ENCODE results near the gene INPP4B.

GRCh38 chr4:142778900-142779299, 67.2 kb downstream of the INPP4B start:
- TF ChIP-seq POLR2A (IDR thresholded peaks at IDR 0.05): no peak
- TF ChIP-seq, protein P1, sequence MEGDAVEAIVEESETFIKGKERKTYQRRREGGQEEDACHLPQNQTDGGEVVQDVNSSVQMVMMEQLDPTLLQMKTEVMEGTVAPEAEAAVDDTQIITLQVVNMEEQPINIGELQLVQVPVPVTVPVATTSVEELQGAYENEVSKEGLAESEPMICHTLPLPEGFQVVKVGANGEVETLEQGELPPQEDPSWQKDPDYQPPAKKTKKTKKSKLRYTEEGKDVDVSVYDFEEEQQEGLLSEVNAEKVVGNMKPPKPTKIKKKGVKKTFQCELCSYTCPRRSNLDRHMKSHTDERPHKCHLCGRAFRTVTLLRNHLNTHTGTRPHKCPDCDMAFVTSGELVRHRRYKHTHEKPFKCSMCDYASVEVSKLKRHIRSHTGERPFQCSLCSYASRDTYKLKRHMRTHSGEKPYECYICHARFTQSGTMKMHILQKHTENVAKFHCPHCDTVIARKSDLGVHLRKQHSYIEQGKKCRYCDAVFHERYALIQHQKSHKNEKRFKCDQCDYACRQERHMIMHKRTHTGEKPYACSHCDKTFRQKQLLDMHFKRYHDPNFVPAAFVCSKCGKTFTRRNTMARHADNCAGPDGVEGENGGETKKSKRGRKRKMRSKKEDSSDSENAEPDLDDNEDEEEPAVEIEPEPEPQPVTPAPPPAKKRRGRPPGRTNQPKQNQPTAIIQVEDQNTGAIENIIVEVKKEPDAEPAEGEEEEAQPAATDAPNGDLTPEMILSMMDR (IDR thresholded peaks at IDR 0.05): no peak
- TF ChIP-seq POLR2AphosphoS5 (IDR thresholded peaks at IDR 0.05): no peak

All from breast epithelium (tissue), 3 donors.